Calu3 (cell line): ENCODE measurements around the gene AOC1. TPM values are rescaled to one million over a fixed set of nuclear protein-coding genes. Genes with fewer than 3 reads are reported as not detected.

Source experiments
- BruUV-seq: library from RNA; stranded (reverse); fragments of 400-500 nt; replicated peaks from 2 replicates; lab custom pipeline; 2021; lab: Mats Ljungman, UMichigan
- CTCF ChIA-PET: fragments of 300-600 bp; sonication (Branson Sonifier 250); formaldehyde crosslinking; loops from one replicate; lab custom pipeline; 2022; ENCODE audit warnings: antibody characterized with exemption; lab: Charles Lee
- DNase-seq: peaks from one replicate; pipeline ENCODE4 v3.0.0; 2022
- H3K27ac Mint-ChIP-seq: one replicate; pipeline ENCODE4 v1.8.0; 2022; ENCODE audit warnings: mixed read lengths; ENCODE audit not compliant: unreplicated experiment
- H3K27me3 Mint-ChIP-seq: one replicate; pipeline ENCODE4 v1.8.0; 2022; ENCODE audit warnings: mixed read lengths; ENCODE audit not compliant: unreplicated experiment
- H3K36me3 Mint-ChIP-seq: one replicate; pipeline ENCODE4 v1.8.0; 2022; ENCODE audit warnings: mild to moderate bottlenecking, moderate library complexity, mixed read lengths; ENCODE audit not compliant: insufficient read depth, unreplicated experiment
- H3K4me1 Mint-ChIP-seq: one replicate; pipeline ENCODE4 v1.8.0; 2022; ENCODE audit warnings: mild to moderate bottlenecking, low read depth, mixed read lengths; ENCODE audit not compliant: unreplicated experiment
- H3K4me3 Mint-ChIP-seq: one replicate; pipeline ENCODE4 v1.8.0; 2022; ENCODE audit warnings: mild to moderate bottlenecking, low read depth, moderate library complexity, mixed read lengths; ENCODE audit not compliant: unreplicated experiment
- H3K9me3 Mint-ChIP-seq: one replicate; pipeline ENCODE4 v1.8.0; 2022; ENCODE audit warnings: low read depth, mixed read lengths; ENCODE audit not compliant: unreplicated experiment
- CTCF ChIP-seq: fragments of 200-600 bp; IDR thresholded peaks from one replicate; pipeline ENCODE4 v1.8.0; 2022; ENCODE audit warnings: antibody characterized with exemption; ENCODE audit not compliant: unreplicated experiment
- intact Hi-C: fragments of 100-400 bp; cut with micrococcal nuclease; formaldehyde crosslinking; loops from one replicate; pipeline ENCODE4 v1.10.0; 2022; ENCODE audit not compliant: unreplicated experiment
- total RNA-seq: library from RNA; stranded (reverse); gene quantifications from 2 replicates; pipeline ENCODE4 v1.2.3, GENCODE V29; 2022

The AOC1 gene
- total RNA-seq, 1 experiment from 2014 or later, result 1.2 TPM

GRCh38 chr7:150848561-150849115, 3.7 kb upstream of the AOC1 start:
- DNase-seq, result no peak
- CTCF ChIA-PET, result no interaction called here
- H3K9me3 Mint-ChIP-seq, result no peaks in the 10 kb centered on the region
- intact Hi-C loops, result no loop called here
- BruUV-seq, result no TSS peak
- no peak overlapping the region for H3K27ac Mint-ChIP-seq
- TF ChIP-seq CTCF, result no peak
- no peaks in the 10 kb centered on the region for H3K36me3 Mint-ChIP-seq
- H3K4me3 Mint-ChIP-seq, result no peak overlapping the region
- H3K4me1 Mint-ChIP-seq, result peaks cover 10% of the 10 kb centered on the region
- H3K27me3 Mint-ChIP-seq, result peaks cover 65% of the 10 kb centered on the region

- Mint-ChIP-seq H3K36me3 (no peaks in the 10 kb centered on the region), H3K9me3 (no peaks in the 10 kb centered on the region), H3K27ac (no peak overlapping the region), H3K4me1 (peaks cover 10% of the 10 kb centered on the region), H3K27me3 (peaks cover 59% of the 10 kb centered on the region), H3K4me3 (no peak overlapping the region)
- no TSS peak for BruUV-seq
- no peak for DNase-seq
- intact Hi-C loops, result no loop called here
- TF ChIP-seq CTCF, result no peak
- CTCF ChIA-PET, result no interaction called here
Observed at GRCh38 chr7:150849204-150849775, 3.0 kb upstream of the AOC1 start.

GRCh38 chr7:150850273-150850672, 2.0 kb upstream of the AOC1 start:
- Mint-ChIP-seq H3K4me3 (no peak overlapping the region), H3K27me3 (peaks cover 58% of the 10 kb centered on the region), H3K36me3 (no peaks in the 10 kb centered on the region), H3K4me1 (peaks cover 10% of the 10 kb centered on the region), H3K27ac (no peak overlapping the region), H3K9me3 (no peaks in the 10 kb centered on the region)
- no peak for TF ChIP-seq CTCF
- no TSS peak for BruUV-seq
- no peak for DNase-seq
- intact Hi-C loops, result no loop called here
- CTCF ChIA-PET, result no interaction called here

GRCh38 chr7:150851492-150852370, 586 bp upstream of the AOC1 start:
- CTCF ChIA-PET, result no interaction called here
- Mint-ChIP-seq H3K4me3 (peak overlapping the region; percentile 52), H3K27me3 (peaks cover 58% of the 10 kb centered on the region), H3K27ac (no peak overlapping the region), H3K36me3 (no peaks in the 10 kb centered on the region), H3K4me1 (peaks cover 10% of the 10 kb centered on the region), H3K9me3 (no peaks in the 10 kb centered on the region)
- no TSS peak for BruUV-seq
- no peak for DNase-seq
- TF ChIP-seq CTCF, result no peak
- intact Hi-C loops, result no loop called here
